ENCODE results near the gene TMEM174.

- TF ChIP-seq YY1 (IDR thresholded peaks at IDR 0.05; ENCODE audit: insufficient read depth, insufficient read length) (no peak), ZNF274 (IDR thresholded peaks at IDR 0.05; ENCODE audit: low read depth, low read length) (no peak), SUZ12 (IDR thresholded peaks at IDR 0.05; ENCODE audit: extremely low read depth, insufficient read depth, insufficient read length) (no peak)
Observed at GRCh38 chr5:73215531-73215890, 42.5 kb downstream of the TMEM174 start.
